ENCODE results near the gene PPM1L.
A peak's percentile ranks its signal among the peaks of the same experiment; 100 is the strongest.
"Not testable (repeated sequence)": the region's sequence is repeated elsewhere in the genome, so short reads cannot be mapped to it uniquely, and the experiment has no call there.

Gene PPM1L

GRCh38 chr3:160941885-160942494 is 186.0 kb downstream of the PPM1L start:
- DNase-seq = no peak

- DNase-seq = no peak
These were observed 188.0 kb downstream of the PPM1L start for GRCh38 chr3:160943996-160944395.

- DNase-seq = no peak
These were observed 189.3 kb downstream of the PPM1L start for GRCh38 chr3:160945336-160945735.

GRCh38 chr3:160948273-160948672 is 192.2 kb downstream of the PPM1L start:
- no peak for DNase-seq

- no peak for DNase-seq
These were observed 193.4 kb downstream of the PPM1L start for GRCh38 chr3:160949460-160949859.

GRCh38 chr3:160950542-160950941 is 194.5 kb downstream of the PPM1L start:
- no peak for DNase-seq

- DNase-seq = no peak
These were observed 194.9 kb downstream of the PPM1L start for GRCh38 chr3:160950954-160951353.

- DNase-seq = no peak
These were observed 195.8 kb downstream of the PPM1L start for GRCh38 chr3:160951642-160952487.

GRCh38 chr3:160953686-160954085 is 197.7 kb downstream of the PPM1L start:
- DNase-seq = no peak

GRCh38 chr3:160956785-160957184 is 200.8 kb downstream of the PPM1L start:
- peak in 1 of 2 experiments; percentile 24 for DNase-seq

- DNase-seq = no peak
These were observed 204.5 kb downstream of the PPM1L start for GRCh38 chr3:160960568-160960967.

- no peak for DNase-seq
These were observed 207.9 kb downstream of the PPM1L start for GRCh38 chr3:160963949-160964348.

- DNase-seq = no peak
These were observed 212.7 kb downstream of the PPM1L start for GRCh38 chr3:160968761-160969160.

- DNase-seq = no peak
These were observed 217.2 kb downstream of the PPM1L start for GRCh38 chr3:160973067-160973809.

GRCh38 chr3:160977773-160978172 is 221.7 kb downstream of the PPM1L start:
- DNase-seq = no peak

GRCh38 chr3:160980740-160981139 is 224.7 kb downstream of the PPM1L start:
- no peak for DNase-seq

- DNase-seq = no peak
These were observed 225.3 kb downstream of the PPM1L start for GRCh38 chr3:160981217-160981938.

- DNase-seq = no peak
These were observed 226.5 kb downstream of the PPM1L start for GRCh38 chr3:160982491-160982890.

GRCh38 chr3:160983900-160984299 is 227.9 kb downstream of the PPM1L start:
- not testable (repeated sequence) for DNase-seq

- DNase-seq = no peak
These were observed 230.0 kb downstream of the PPM1L start for GRCh38 chr3:160986069-160986468.

GRCh38 chr3:160987982-160988964 is 232.2 kb downstream of the PPM1L start:
- no peak for DNase-seq

GRCh38 chr3:160990446-160990845 is 234.4 kb downstream of the PPM1L start:
- no peak for DNase-seq

All from NCI-H526 (cell line).